Smooth muscle cell (in vitro differentiated cells): Measurements from ENCODE around the gene HLA-DMB. TPM values are rescaled to one million over a fixed set of nuclear protein-coding genes. Genes with fewer than 3 reads are reported as not detected.

Source experiments
- DNase-seq: peaks from one replicate; lab custom pipeline; 2025; ENCODE audit not compliant: unreplicated experiment; lab: John Stamatoyannopoulos, UW
- H2AFZ ChIP-seq: fragments of 200-600 bp; sonication (generic); 2 replicates; pipeline ENCODE4 v1.6.0; 2016; ENCODE audit warnings: antibody characterized with exemption, low read depth, mild to moderate bottlenecking
- H3F3A ChIP-seq: fragments of 200-600 bp; sonication (generic); 2 replicates; pipeline ENCODE4 v1.6.0; 2017; ENCODE audit warnings: antibody characterized with exemption, low read depth
- H3K27ac ChIP-seq: fragments of 200-600 bp; sonication (generic); 2 replicates; pipeline ENCODE4 v1.5.1; 2016; ENCODE audit warnings: low read depth, mild to moderate bottlenecking
- H3K27me3 ChIP-seq: fragments of 200-600 bp; sonication (generic); 2 replicates; pipeline ENCODE4 v1.6.1; 2016; ENCODE audit warnings: low read depth, mild to moderate bottlenecking
- H3K36me3 ChIP-seq: fragments of 200-600 bp; sonication (generic); 2 replicates; pipeline ENCODE4 v1.5.1; 2016; ENCODE audit warnings: low read depth
- H3K4me1 ChIP-seq: fragments of 200-600 bp; sonication (generic); 2 replicates; pipeline ENCODE4 v1.5.1; 2016; ENCODE audit warnings: low read depth
- H3K4me2 ChIP-seq: fragments of 200-600 bp; sonication (generic); 2 replicates; pipeline ENCODE4 v1.6.0; 2016; ENCODE audit warnings: mild to moderate bottlenecking
- H3K4me3 ChIP-seq: fragments of 200-600 bp; sonication (generic); 2 replicates; pipeline ENCODE4 v1.5.1; 2016; ENCODE audit warnings: mild to moderate bottlenecking
- H3K79me2 ChIP-seq: fragments of 200-600 bp; sonication (generic); 2 replicates; pipeline ENCODE4 v1.6.0; 2016; ENCODE audit warnings: low read depth, mild to moderate bottlenecking
- H3K9ac ChIP-seq: fragments of 200-600 bp; sonication (generic); 2 replicates; pipeline ENCODE4 v1.6.0; 2016; ENCODE audit warnings: low read depth
- H3K9me3 ChIP-seq: fragments of 200-600 bp; sonication (generic); replicated peaks from 2 replicates; pipeline ENCODE4 v1.5.1; 2016; ENCODE audit warnings: low read depth
- H4K20me1 ChIP-seq: fragments of 200-600 bp; sonication (generic); 2 replicates; pipeline ENCODE4 v1.6.0; 2016; ENCODE audit warnings: low read depth
- CTCF ChIP-seq: fragments of 200-600 bp; sonication (generic); IDR thresholded peaks from 2 replicates; pipeline ENCODE4 v1.5.1; 2017; ENCODE audit warnings: borderline replicate concordance, mild to moderate bottlenecking, antibody characterized with exemption; ENCODE audit not compliant: insufficient read depth, poor library complexity, severe bottlenecking
- WGBS: methylation state at CpG from one replicate; pipeline ENCODE4 v1.1.7; 2016; ENCODE audit warnings: low lambda C conversion rate; 5-methylcytosine and 5-hydroxymethylcytosine counted together
- polyA plus RNA-seq: library from polyadenylated mRNA; unstranded; fragments of >200 nt; fragmentation: Nextera tagmentation; extraction: Ambion mirVana; gene quantifications from 2 replicates; pipeline ENCODE4 v1.2.1, GENCODE V29; 2016
- total RNA-seq: library from RNA; depleted of rRNA; stranded (reverse); fragments of >200 nt; gene quantifications from 2 replicates; pipeline ENCODE4 v1.2.3, GENCODE V29; 2014

HLA-DMB gene
- total and polyA plus RNA-seq, 2 experiments from 2014 or later = not detected

DNA sequence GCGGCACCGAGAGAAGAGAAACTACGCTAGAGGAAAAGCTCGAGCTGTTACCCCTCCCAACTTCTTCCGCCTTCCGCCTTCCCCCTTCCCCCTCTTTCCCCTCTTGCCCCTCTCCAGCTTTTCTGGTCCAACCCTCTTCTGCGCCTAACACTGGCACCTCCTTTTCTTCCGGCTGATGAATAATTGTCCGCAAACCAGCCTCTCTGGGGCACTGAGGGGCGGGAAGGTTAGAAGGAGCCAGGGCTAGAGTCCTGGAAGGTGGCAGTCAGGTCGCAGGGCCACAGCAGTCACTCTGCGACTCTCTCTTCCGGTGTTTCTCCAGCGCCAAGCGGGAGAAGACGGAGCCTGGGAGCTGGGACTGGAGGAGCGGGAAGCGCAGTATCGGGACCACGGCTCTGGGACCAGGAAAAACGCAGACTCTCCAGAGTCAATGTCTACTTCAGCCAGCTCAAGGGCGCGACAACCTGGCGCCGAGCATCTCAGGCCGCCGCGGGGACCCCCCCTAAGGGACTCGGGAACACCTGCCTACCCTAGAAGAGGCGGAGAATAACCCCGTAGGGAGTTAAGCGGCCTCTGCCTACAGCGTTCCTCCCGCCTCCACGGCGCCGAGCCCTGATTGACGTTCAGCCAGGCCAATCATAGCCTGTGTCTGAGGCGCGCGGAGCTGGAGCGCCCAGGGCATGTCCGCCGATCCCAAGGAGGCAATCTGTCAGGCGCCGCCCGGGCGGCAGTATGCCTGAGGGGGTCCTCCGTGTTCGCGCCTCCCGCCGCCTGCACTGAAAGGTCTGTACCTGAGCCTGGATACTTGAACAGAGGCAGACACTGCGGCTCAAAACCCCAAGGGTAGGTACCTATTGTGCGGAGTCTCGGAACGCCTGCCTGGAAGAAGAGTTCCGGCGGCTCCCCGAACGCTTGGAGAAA, 46.5 kb downstream of the HLA-DMB start:
- Histone ChIP-seq H3K9me3 (no peaks in the 10 kb centered on the region), H3K27ac (peak overlapping the region; percentile 77), H4K20me1 (no peaks in the 10 kb centered on the region), H3K36me3 (no peaks in the 10 kb centered on the region), H3K9ac (peak overlapping the region; percentile 66), H3F3A (no peaks in the 10 kb centered on the region), H2AFZ (peak overlapping the region; percentile 95), H3K27me3 (peaks cover under 1% of the 10 kb centered on the region), H3K4me2 (peak overlapping the region; percentile 85), H3K79me2 (peaks cover 24% of the 10 kb centered on the region), H3K4me1 (peaks cover 5% of the 10 kb centered on the region), H3K4me3 (peak overlapping the region; percentile 77)
- peak; percentile 79 for DNase-seq
- under 1% methylated on average over 58 of the region's 61 CpGs for WGBS
- no peak for TF ChIP-seq CTCF

DNA sequence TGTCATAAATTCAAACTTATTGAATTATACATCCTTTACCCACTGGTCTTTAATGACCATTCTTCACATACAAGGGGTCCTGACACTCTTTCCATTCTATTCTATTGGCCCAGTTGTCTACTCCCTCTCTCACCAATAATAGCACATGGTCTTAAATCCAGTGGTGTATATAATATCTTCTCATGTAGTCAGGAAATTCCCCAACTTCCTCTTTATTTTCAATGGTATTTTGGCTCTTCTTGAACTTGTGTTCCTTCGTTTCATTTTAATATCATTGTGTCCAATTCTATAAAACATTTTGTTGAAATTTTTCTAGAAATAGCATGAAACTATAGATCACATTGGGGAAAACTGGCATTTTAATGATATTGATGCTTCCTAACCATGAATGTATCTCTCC, 50.0 kb downstream of the HLA-DMB start:
- no peaks in the 10 kb centered on the region for H3K9me3 ChIP-seq
- no peaks in the 10 kb centered on the region for H3F3A ChIP-seq
- no peak overlapping the region for H2AFZ ChIP-seq
- TF ChIP-seq CTCF = no peak
- no peaks in the 10 kb centered on the region for H4K20me1 ChIP-seq
- peaks cover 9% of the 10 kb centered on the region for H3K27me3 ChIP-seq
- H3K36me3 ChIP-seq = no peaks in the 10 kb centered on the region
- no peak overlapping the region for H3K4me3 ChIP-seq
- H3K4me1 ChIP-seq = peaks cover 5% of the 10 kb centered on the region
- H3K27ac ChIP-seq = no peak overlapping the region
- peaks cover 6% of the 10 kb centered on the region for H3K79me2 ChIP-seq
- no peak overlapping the region for H3K9ac ChIP-seq
- no peak for DNase-seq
- 55% methylated on average over 1 of the region's 1 CpG for whole genome bisulfite sequencing
- H3K4me2 ChIP-seq = no peak overlapping the region

- Histone ChIP-seq H3K27ac (no peak overlapping the region), H4K20me1 (no peaks in the 10 kb centered on the region), H3F3A (no peaks in the 10 kb centered on the region), H3K4me3 (no peak overlapping the region), H3K79me2 (no peaks in the 10 kb centered on the region), H3K4me2 (no peak overlapping the region), H3K4me1 (peaks cover 5% of the 10 kb centered on the region), H2AFZ (no peak overlapping the region), H3K9ac (no peak overlapping the region), H3K36me3 (no peaks in the 10 kb centered on the region), H3K27me3 (peaks cover 9% of the 10 kb centered on the region), H3K9me3 (no peaks in the 10 kb centered on the region)
- WGBS = 72% methylated on average over 1 of the region's 1 CpG
- DNase-seq = no peak
- TF ChIP-seq CTCF = no peak
These were observed 51.3 kb downstream of the HLA-DMB start for GRCh38 chr6:32889533-32889932.

- Histone ChIP-seq H3K36me3 (no peaks in the 10 kb centered on the region), H3K79me2 (no peaks in the 10 kb centered on the region), H2AFZ (no peak overlapping the region), H3K27me3 (peaks cover 9% of the 10 kb centered on the region), H3K27ac (no peak overlapping the region), H4K20me1 (no peaks in the 10 kb centered on the region), H3K4me1 (peaks cover 2% of the 10 kb centered on the region), H3K4me3 (no peak overlapping the region), H3K9me3 (no peaks in the 10 kb centered on the region), H3F3A (no peaks in the 10 kb centered on the region), H3K9ac (no peak overlapping the region), H3K4me2 (no peak overlapping the region)
- 94% methylated on average over 2 of the region's 2 CpGs for WGBS
- no peak for DNase-seq
- TF ChIP-seq CTCF = no peak
These were observed 52.3 kb downstream of the HLA-DMB start for GRCh38 chr6:32888576-32888975.
